Stimulated activated CD8-positive, alpha-beta memory T cell treated with anti-CD3 and anti-CD28 coated beads, Interleukin-15, amount 100 ng/mL, for 48 hours (primary cell): ENCODE measurements around the gene LEKR1.
"Not testable (repeated sequence)": the region's sequence is repeated elsewhere in the genome, so short reads cannot be mapped to it uniquely, and the experiment has no call there.

ENCODE experiments used
- DNase-seq, 2 donors: peaks; one replicate each; pipeline ENCODE4 v3.0.0-alpha.2; 2020; ENCODE audit warnings: low read depth in 2 of 2

LEKR1 gene

GRCh38 chr3:156836701-156837100 lies 10.5 kb downstream of the LEKR1 start:
- no peak for DNase-seq

GRCh38 chr3:156837115-156837514 lies 11.0 kb downstream of the LEKR1 start:
- DNase-seq, result no peak

GRCh38 chr3:156838035-156838434 lies 11.9 kb downstream of the LEKR1 start:
- DNase-seq, result no peak

GRCh38 chr3:156840826-156841689 lies 14.9 kb downstream of the LEKR1 start:
- DNase-seq, result no peak

DNA sequence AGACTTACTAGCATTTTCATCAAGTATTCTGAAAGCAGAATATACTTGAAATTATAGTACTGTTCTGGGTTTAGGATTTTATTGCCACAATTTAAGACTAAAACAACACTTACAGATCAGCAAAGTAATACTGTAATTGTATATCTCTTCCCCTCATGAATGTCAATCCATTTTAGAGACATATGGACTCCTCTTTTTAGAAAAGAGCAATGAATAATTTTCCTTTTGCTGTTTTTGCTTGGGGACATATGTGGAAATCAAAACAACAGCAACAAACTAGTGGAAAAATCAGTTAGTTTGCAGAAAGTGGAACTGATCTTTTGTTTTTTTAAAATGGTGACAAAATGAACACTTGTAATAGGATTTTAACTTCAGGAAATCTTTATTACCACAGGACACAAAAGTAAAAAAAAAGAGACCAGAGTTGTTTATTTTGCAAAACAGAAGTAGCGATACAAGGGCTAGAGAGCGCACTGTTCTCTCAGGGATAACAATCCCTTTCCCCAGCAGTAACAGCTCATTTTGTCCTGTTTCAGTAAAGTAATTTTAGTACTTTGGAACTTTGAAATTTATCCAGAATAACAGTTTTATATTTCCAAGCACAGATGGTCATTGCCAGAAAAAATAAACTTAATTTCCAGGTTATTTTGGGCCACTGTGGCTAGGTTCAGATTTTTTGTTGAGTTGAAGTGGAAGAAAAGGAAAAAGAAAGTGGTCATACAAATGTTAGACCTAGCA lies 17.1 kb downstream of the LEKR1 start:
- no peak for DNase-seq

- no peak for DNase-seq
Measured at GRCh38 chr3:156847752-156848448, 21.7 kb downstream of the LEKR1 start.

DNA sequence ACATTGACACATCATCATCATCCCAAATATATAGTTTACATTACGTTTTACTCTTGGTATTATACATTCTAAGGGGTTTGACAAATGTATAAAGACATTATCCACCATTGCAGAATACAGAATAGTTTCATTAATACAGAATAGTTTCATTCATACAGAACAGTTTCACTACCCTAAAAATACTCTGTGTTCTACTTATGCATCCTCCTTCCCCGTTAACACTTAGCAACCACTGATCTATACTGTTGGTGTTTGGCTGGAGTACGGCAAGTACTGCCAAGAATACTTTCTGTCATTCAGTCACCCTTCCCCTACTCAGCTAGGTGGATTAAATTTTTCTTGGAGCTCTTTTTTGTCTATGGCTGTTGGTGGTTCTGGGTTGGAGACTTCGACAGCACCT lies 33.4 kb downstream of the LEKR1 start:
- no peak for DNase-seq

DNA sequence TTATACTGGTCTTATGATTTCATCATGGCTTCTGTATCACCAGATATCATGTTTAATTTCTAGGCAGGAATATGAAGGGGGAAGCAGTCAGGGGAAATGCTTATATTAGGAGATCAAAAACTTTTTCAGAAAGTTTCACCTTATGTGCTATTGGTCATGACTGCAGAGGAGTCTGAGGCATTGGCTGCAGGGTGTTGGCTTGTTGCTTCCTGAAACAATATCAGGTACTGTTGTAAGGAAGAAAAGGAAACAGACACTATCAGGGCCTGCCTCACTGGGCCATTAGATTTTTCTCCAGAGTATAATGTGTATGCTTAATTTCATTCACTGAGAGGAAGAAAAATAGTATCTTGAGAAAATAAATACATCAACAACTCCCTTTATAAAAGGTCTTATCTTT lies 34.7 kb downstream of the LEKR1 start:
- DNase-seq, result no peak

GRCh38 chr3:156862338-156862737 lies 36.2 kb downstream of the LEKR1 start:
- DNase-seq, result no peak

GRCh38 chr3:156865732-156866131 lies 39.6 kb downstream of the LEKR1 start:
- DNase-seq, result no peak

DNA sequence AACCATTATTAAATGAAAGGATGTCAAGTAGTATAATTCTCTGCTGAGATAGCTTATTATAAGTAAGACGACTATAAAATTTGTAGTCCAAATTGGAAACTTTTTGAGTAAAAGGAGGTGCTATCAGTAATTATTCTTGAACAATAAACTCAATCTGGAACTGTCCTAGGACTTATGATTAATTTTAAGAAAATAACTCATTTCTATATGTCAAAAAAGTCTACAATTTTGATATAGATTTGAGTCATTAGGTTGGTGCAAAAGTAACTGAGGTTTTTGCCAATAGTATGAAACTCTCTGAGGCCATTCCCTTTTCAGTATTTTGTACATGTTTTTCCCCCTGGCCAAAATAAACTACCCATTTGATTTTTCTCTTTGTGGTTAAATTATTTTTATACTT lies 41.0 kb downstream of the LEKR1 start:
- no peak for DNase-seq

DNA sequence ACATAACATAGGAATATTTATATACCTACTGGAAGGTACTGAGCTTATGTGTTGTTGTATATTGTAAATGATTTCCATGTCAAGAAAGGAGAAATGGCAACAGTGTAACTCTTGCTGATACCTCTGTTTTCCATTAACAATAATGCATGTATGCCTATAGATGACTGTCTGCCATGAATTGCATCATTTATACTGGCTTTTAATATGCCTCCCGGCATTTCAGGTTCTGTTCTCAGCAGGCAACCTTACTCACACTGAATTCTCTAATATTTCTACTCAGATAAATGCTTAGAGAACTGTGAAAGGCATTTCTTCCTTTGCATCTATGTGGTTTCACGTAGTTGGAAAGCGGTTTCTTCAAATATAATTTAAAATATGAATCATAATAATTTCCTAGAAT lies 41.8 kb downstream of the LEKR1 start:
- no peak for DNase-seq

DNA sequence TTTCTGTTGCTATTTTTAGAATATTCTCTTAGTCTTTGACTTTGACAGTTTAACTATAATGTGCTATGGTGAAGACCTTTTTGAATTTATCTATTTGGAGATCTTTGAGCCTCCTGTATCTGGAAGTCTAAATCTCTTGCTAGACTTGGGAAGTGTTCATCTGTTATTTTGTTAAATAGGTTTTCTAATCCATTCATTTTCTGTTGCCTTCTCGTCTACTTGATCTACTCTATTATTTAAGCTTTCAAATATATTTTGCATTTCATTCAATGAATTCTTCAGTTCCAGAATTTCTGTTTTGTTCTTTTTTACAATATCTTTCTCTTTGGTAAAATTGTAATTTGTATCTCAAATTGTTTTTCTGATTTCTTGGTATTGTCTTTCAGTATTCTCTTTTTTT lies 47.8 kb downstream of the LEKR1 start:
- DNase-seq, result no peak

- not testable (repeated sequence) for DNase-seq
Measured at GRCh38 chr3:156879491-156879890, 53.3 kb downstream of the LEKR1 start.

DNA sequence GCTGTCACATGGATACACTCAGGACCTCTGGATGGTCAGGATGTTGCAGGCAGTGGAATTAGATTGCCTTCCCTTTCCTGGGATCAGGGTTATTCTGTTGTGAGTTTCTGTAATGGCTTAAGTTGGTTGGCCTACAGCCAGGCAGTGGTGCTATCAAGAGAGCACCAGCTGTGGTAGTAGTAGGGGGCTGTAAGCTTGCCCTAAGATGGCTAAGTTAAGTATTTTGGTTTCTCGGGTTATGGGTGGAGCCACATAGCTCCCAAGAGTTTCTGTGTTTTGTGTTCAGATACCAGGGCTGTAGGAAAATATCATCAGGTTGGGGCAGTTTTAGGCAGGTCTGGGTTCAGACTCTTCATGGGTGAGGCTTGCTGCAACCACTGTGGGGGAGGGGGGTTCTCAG lies 59.6 kb downstream of the LEKR1 start:
- DNase-seq, result no peak

GRCh38 chr3:156888176-156888575 lies 62.0 kb downstream of the LEKR1 start:
- no peak for DNase-seq

- no peak for DNase-seq
Measured at GRCh38 chr3:156888576-156888975, 62.4 kb downstream of the LEKR1 start.

- no peak for DNase-seq
Measured at GRCh38 chr3:156892701-156893100, 66.5 kb downstream of the LEKR1 start.

GRCh38 chr3:156895374-156895773 lies 69.2 kb downstream of the LEKR1 start:
- not testable (repeated sequence) for DNase-seq

DNA sequence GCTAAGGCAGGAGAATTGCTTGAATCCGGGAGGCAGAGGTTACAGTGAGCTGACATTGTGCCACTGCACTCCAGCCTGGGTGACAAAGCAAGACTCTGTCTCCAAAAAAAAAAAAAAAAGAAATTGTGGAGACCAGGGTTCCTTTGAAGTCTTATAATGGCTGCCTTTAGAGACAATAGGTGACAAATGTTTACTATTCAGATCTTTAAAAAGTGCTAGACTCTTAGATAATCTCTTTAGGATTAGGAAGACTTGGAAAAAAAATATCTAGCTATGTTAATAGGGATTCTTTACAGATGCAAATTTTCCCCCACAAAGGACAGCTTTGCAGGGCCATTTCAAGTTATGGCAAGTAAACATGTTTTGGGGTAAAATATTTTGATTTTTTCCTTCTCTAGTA lies 71.7 kb downstream of the LEKR1 start:
- DNase-seq, result not testable (repeated sequence)

DNA sequence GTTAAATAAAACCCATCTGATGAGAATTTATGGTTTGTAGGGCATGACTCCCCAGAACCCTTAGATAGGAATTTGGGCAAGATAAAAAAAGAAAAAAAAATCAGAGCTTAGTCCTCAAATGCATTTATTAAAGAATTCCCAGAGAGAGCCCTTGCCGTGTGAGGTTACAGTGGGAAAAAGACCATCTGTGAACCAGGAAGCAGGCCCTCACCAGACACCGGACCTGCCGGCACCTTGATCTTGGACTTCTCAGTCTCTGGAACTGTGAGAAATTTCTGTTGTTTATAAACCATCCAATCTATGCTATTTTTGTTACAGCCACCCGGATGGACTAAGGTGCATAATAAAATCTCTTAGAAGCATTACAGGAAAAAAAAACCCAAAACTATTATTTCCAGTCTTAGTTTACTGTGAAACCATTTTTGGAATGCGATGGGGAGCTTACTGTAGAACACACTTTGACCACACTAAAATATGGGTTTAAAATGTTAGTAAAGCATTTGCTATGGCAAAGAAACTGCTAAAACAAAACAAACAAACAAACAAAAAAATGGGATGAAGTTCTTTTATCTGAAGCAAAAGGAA lies 72.2 kb downstream of the LEKR1 start:
- no peak for DNase-seq

DNA sequence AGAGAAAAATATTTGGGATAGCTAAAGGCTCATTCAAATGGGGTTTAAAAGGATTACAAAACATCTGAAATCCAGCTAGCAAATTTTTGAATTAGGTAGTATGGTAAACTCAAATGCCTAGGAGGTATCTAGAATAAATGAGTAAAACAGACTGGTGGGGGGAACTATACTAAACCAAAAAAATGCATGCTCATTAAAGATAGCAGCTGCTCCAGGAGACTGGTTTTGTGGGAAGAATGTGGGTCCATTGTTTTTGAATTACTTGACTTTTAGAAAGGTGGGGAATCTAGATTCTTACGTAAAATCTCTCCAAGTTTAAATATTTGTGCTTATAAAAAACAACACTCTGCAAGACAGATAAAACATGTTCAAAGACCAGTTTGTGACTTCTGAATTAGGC lies 73.8 kb downstream of the LEKR1 start:
- no peak for DNase-seq
